ENCODE measurements around the gene SEC61B.
A peak's percentile ranks its signal among the peaks of the same experiment; 100 is the strongest.

SEC61B gene

DNA sequence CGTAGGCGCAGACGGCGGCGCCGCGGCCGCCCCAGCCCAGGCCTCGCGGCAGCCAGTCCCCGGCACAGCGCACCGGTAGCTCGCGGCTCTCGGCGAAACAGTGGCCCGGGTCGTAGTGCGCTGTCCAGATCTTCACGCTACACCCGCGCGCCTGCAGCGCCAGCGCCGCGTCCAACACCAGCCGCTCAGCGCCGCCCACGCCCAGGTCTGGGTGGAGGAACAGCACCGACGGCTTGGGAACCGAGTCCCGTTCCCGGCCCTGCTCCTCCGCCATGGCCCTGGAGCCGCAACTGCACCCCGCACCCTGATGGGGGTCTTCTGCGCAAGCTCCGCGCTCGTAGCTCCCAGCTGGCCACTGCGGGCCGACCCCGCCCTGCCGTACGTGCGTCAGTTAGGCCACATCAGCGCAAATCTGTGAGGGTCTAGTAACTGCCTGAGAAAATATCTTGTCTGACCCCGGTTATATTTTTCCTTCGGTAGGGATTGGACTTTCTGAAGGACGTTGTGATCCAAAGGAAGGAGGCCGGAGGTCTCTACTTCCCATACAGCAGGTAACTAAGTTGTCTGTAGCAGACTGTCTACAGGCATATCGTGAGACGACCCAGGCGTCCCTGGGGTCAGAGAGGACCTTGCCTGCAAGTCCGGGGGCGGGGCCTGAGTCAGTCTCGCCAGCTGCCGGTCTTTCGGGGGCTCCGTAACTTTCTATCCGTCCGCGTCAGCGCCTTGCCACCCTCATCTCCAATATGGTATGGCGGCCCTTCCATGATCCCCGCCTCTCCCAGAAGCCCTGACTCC, at the start of gene SEC61B, which contains the start of gene ALG2:
Gene SEC61B, plus strand, starts transcription at position 662 of the 795 bp plus-strand sequence. Its CDS starts 82 bp downstream, at position 744.
Gene ALG2, minus strand, starts transcription at position 322 of the 795 bp plus-strand sequence. Its CDS starts 48 bp downstream, at position 274.
- DNase-seq: peak; percentile 98

DNA sequence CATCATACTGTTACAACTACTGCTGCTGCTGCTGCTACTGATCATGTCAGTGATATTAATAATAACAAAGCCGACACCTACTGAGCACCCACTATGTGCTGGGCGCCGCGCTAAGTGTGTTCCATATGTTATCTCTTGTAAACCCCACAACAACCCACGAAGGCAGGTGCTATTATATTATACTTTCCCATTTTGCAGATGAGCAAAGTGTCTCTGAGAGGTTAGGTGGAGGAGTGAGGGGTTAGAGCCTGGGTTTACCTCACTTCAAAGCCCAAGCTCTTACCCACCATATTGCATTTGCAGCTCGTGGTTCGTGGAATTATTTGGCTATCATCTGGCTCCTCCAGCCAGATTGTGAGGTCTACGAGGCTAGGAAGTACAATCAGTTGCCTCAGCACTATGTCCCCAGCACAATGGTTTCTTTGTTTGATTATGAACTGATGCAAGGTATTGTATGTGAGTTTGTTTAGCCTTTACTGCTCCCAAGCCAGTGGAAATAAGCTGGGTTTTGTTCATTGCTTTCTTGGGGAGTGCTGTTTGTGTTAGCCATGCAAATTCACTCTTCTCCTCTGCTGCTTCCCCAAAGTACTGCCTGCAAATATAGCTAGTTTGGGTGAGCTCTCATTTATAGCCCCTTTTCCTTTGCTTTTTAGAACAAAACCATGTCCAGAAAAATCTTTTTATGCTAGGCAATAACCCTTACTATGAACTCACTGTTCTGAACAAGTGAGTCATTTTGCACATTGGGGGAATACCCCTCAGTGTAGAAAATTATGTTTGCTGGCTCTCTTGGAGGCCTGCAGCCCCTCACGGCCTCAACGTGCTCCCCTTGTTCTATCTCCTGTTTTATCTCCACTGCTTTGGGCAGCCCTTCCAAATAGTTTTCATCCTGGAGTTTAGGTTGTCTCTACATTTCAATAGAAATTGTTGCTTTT, 48.2 kb upstream of the SEC61B start:
- no peak for DNase-seq

DNA sequence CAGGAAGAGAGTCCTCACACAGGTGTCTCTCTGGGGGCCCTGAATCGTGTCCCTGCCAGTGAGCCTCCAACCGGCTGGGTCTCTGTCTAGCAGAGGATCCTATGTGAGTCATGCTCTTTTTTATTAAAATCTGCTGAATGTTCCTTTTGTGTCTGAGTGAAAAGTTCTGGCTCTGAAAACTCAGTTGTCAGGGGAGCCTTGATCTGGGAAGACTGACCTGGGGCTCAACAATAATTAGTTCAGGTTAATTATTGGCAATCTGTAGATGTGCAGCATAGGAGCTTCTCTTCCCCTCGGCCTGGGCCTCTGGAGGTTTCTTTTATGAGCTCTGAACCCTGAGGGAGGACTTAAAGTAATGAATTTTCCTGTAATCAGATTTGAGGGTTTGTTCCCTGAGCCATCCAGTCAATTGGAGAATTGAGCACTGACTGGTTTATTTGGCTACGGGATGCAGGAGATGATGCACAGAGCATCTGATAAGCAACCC, 45.5 kb upstream of the SEC61B start:
- no peak for DNase-seq

DNA sequence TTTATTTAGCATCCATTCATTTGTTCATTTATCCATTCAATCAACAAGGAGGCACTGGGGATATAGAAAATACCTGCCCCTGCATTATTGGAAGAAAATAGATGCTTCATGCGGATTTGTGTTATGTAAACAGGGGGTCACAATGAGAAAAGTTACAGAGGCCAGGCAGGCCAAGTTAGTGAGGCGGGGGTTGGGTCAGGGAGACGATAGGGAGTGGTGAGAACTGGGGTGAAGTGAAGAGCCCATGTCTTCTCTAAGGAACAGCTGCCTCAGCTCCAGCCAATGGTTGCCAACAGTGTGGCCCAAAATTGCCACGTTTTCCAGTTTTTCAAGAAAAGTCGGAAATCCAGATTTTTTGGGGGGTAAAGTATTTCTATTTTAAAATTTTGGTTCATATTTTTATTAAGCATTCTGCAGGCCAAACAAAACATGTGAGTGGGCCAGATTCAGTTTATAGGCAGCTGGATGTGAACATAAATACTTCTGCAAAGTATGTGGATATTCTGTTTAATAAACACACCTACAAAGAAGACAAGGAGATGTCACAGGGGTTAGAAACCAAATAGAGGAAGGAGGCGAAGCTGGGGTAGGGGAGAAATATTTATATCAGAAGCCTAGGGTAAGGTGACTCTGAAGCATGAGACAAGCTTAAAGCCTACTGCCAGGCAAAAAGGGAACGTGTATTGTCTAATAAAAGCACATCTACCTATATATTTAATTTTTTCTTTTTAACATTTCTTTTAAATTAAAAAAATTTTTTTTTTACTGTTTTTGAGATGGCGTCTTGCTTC, 44.3 kb upstream of the SEC61B start:
- no peak for DNase-seq

DNA sequence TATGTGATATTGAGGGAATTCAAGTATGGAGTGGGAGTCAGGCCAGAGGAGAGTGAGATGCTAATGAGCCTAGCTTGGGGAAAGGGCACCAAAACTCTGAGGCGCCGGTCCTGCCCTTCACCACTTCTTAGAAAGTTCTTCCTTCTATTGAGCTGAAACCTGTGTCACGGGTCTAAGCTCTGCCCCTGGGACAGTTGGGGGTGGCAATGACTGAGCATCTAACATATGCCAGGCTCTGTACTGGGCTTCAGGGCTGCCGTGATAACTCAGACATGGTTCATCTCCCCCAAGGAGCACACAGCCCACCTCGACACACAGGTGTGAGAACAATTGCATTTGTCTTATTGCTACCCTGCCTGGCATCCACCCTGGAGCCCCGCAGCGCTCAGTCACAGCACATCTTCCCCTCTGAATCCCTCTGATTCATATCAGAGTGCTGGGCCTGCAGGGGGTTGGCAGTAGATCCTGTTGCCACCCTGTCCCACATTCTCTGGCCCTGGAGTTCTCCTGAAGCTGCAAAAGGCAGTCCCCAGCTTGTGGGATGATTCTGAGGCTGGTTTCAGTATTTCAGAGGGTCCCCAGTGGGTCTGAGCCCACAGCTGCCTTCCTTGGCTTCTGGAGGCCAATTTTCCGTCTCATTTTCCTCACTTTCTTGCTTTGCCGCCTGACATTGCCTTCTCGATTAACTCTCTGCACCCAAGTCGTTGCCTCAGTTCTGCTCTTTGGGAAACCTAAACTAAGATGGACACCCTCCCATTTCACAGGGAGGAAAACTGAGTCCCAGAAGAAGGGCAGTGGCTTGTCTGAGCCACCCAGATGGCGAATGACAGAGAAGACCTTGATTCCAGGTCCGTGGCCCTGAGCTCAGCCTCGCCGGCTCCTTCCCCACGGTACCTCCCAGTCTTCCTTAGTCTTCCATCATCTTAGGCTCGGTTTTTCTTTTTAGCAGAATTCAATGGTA, 42.9 kb upstream of the SEC61B start:
- no peak for DNase-seq

DNA sequence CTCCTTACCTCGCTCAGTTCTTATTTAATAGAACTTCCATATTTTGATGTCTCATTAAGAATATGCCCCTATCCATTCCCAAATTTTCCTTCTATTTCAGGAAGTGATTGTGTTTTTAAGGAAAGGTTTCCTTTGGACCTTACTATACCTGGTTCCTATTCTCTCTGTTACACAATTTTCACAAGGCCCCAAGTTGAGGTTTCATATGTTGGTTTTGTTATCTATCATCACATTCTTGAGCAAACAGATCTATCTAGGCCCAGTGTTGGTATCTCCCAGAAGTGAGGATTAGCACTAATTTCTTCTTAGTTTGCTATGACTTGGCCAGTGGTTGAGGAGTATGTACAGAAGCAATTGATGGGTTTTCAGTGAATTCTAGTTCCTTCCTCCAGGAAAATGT, 41.9 kb upstream of the SEC61B start:
- peak; percentile 31 for DNase-seq

DNA sequence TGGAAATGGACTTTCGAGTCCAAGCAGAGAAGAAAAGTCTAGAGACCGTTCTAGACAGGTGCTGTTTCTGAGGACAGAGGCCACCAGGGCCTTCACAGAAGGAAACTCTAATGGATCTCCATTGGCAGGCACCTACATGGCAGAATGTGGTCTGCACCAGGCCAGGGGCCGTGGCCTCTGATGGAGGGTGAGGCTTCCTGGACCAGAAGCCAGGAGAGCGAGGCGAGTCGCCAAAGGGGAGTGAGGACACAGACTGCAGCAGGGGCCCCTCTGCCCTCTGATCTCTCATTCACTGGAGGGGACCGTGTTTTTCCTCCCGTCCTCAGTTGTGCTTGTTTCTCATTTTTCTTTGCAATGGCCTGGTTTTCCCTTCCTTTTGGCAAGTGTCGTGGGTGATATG, 41.4 kb upstream of the SEC61B start:
- DNase-seq: no peak

DNA sequence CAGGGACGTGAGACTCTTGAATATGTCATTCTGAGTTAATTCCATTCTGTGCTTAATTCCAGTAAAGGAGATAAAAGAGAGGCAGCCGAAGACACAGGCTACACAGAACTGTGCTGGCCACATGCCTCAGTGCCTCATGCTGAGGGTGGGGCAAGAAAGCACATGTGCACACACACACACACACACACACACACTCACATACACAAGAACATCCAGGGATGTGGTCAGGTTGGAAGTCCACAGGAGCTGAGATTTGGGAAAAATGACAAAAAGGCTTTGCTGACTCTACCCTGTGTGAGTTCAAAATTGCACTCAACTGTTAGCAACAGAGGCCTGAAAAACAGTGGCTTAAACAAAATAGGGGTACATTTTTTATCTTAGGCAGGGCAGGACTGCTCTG, 40.9 kb upstream of the SEC61B start:
- no peak for DNase-seq

DNA sequence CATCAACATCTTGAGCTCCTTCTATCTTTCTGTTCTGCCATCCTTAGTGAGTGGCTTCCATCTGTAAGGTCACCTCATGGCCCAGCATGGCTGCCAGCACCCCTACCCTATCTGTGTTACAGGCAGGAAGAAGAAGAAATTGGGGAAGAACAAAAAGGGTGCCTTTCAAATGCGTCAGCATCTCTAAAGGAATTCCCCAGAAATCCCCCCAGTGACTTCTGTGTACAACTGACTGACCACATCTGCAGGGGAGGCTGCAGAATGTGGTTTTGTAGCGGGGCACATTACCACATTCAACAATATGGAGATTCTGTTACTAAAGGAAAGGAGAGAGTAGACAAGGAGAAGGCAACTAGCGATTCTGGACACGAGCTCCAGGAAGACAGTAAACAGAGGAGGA, 40.5 kb upstream of the SEC61B start:
- DNase-seq: peak; percentile 59

DNA sequence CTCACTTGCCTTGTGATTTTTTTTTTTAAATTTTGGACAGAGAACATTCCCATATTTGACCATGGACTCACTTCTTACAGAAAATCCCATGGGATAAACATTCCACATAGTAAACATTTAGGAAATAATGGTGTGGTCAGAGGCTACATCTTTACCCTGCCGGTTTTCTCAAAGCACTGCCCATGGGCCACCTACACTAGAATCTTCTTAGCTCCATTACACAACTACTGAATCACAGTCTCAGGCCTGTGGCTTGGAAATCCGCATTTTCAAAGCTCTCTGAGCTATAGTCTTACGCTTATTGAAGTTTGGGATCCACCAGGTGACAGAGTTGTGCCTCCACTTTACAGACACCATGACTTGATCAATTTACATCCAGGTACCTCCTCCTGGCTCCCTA, 39.7 kb upstream of the SEC61B start:
- DNase-seq: no peak

DNA sequence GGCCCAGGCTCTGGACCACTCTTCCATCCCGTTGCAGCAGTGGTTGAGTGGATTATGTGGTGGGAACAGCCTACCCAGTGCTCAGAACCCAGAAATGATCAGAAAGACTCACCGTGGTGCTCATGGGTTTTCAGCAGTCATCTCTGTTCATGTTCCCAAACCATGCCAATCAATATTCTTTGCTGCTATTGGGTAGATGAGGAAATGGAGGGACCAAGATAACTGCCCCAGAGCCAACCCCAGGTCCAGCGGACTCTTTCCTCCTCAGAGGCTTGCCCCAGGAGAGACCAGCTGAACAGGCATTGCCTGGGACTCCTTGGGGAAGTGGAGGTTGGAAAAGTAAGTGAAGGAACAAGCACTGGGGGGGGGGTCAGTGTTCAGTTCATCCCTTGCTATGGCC, 38.5 kb upstream of the SEC61B start:
- no peak for DNase-seq

DNA sequence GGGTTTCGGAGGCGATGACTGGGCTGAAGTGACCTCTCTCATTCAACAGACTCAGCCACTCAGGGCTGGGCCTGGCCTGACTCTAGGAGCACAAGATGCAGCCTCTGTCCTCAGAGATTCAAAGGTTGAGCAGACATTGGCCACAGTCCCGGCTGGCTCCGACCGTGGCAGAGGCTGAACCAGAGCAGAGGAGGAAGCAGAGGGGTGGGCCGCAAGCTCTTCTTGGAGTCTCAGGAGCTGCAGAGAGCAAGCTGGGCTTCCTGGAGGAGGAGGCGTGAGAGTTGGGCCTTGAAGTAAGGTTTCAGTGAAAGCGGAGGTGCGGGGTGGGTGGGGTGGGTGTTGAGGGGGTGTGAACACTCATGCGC, 38.0 kb upstream of the SEC61B start:
- no peak for DNase-seq

DNA sequence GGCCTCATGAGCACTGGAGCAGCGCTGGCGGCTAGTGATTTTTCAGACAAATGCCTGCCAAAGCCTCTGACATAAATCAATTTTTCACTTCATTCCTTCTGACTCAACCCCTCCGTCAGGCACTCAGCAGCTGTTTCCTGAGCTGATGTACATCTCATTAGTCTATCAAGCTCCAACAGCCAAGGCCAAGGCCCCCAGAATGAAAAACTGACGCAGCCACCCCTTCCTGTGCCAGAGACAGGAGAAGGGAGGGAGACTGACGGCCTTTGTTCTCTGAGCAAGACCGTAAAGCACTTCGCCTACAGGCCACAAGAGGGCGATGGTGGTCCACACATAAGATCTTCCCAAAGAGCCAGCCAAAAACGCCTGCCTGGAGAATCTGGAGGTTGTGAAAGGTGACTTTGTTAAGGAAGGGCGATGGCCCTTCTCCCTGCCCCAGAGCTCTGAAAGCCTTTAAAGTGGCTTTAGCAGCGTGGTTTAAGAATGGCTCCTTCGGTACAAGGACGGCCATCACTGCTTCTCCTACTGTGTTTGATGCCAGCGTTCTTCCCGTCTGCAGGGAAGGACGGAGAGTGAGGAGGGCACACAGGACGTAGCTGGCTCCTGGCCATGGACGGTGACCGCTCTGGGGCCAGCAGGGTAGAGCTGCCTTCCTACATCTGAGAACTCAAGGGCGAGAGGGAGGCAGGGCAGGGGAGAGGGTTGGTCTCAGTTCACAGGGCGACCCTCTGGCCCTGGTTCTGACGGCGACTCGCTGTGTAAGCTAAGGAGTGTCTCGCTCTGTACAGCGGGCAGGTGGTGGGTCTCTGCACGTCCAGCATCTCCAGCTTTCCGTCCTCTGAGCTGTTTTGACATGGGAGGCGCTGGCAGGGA, 37.4 kb upstream of the SEC61B start:
- peak; percentile 86 for DNase-seq

DNA sequence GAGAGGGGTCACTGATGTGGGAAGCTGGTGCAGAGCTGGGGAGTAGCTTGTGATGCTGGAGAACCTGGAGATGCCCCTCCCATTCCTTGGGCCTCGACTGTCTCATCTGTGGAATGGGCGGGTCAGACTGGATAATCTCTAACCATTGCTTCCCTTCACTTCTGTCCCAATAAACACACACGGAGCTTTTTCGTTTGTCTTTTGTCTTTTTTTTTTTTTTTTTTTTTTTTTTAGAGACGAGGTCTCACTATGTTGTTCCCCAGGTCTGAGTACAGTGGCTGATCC, 36.8 kb upstream of the SEC61B start:
- no peak for DNase-seq

DNA sequence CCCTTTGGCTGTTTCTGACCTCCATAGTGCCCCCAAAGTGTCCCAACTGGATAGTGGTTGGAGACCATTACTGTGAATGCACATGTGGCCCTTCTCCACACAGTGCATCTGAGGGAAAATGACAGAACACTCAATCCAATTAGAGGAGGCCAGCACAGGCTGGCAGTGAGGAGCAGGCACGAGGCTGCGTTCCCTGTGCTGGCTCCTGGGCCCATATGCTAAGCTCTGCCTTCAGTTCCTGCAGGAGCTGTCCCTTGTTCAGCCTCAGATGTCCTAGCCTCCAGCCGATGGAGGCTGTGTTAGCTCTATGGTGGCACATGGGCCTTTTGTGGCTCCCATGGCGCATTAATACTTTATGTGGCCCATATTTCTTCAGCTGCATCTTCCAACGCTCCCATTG, 36.1 kb upstream of the SEC61B start:
- DNase-seq: no peak

DNA sequence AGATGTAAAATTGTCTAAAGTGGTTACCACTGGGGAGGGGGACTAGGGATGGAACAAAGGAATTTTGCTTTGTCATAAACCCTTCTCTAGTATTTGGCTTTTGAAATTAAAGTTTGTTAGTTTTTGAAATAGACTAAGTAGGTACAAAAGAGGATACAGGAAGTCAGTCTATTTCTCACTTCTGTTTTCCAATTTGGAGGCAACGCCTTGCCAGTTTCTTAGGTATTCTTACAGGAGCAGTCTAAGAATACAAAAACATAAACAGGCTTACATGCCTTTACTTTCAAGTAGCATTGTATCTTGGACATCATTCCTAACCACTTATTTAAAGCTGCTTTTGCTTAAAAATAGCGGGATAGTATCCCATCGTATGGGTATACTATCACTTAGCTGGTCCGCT, 34.8 kb upstream of the SEC61B start:
- no peak for DNase-seq

DNA sequence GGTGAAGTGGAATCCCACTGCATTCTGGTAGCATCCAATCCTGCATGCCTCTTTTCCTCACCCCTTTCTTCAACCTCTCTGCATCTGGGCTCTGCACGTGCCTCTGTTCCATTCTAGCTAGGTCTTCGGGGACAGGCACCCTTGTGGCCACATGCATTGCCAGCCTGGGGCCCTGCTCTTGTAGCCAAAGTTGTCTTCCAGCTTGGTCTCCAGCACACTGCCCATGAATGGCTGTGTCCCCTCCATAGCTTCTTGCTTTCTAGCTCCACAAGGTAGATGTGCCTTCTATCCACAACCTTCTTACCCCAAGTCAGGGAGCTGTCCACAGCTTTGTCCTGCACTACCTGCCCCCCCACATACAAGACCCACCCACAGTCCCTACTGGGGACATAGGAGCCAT, 32.9 kb upstream of the SEC61B start:
- DNase-seq: no peak

DNA sequence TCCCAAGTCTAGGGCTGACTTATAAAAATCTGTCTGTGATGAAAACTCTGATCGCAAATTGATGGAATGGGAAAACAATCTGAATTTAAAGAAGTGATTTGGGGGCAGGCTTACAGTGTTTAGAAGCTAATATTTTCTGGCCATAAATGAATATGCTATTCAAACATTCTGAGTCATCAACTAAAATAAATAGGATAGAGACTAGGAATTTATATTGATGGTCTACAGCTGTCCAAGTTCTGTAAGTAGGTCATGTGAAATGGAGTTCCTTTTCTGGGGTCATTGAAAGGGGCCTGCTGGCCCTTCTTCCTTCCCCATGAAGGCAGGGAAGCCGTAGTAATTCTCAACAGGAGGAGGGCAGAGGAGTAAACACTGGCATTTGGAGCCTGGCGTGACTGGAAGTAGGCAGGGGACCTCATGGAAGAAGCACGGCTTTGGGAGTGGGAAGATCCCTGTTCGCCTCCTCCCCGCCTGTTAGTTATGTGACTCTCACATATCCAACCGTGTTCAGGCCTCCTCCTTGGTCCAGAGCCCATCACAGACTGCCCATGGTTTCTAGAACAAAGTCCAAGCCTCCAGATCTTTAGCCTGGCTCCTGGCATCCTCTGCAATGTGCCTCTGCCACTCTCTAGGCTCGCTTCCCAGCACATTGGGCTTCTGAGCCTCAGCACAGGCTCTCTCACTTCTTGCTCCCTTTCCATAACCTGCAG, 32.0 kb upstream of the SEC61B start:
- DNase-seq: no peak

DNA sequence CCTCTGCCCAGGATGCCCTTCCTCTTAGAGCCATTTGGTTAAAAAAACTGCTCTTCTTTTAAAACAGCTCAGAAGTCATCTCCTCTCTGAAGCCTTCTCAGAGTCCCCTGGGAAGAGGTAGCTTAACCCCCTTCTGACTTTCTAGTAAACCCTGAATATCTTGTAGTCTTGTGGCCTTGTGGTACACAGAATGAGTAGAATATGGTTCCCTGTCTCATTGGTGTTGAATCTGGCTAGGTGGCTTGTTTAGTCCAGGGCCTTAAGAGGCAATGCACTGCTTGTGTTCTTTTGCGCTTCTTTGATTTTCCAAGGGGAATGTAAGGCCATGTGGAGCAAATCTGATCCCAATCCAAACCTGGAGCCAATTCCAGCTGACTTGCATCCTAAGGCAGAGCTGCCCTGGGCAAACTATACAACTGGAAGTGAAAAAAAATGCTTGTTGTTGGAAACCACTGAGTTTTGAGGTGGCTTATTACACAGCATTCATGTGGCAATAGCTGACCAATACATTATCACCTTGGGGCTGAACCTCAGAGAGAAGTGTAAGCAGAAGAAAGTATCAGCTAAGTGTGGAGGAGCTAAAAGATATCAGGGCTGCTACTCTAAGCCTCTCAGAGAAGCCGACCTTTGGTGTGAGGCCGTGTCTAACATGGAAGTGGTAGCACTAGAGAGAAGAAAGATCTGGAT, 31.3 kb upstream of the SEC61B start:
- no peak for DNase-seq

Measured in OCI-M1 (cell line).